Progenitor cell of endocrine pancreas (in vitro differentiated cells): ENCODE data around the gene BAK1. TPM values are rescaled to one million over a fixed set of nuclear protein-coding genes. Genes with fewer than 3 reads are reported as not detected.
"Not testable (repeated sequence)": the region's sequence is repeated elsewhere in the genome, so short reads cannot be mapped to it uniquely, and the experiment has no call there.

Source experiments
- DNase-seq: peaks from one replicate; pipeline ENCODE4 v3.0.0; 2021; ENCODE audit warnings: low spot score; ENCODE audit not compliant: unreplicated experiment
- H3K27ac Mint-ChIP-seq: 2 replicates; pipeline ENCODE4 v1.8.0; 2021; ENCODE audit warnings: mild to moderate bottlenecking, moderate library complexity, mixed read lengths
- H3K27me3 Mint-ChIP-seq: 2 replicates; pipeline ENCODE4 v1.8.0; 2021; ENCODE audit warnings: mixed read lengths
- H3K36me3 Mint-ChIP-seq: 2 replicates; pipeline ENCODE4 v1.8.0; 2022; ENCODE audit warnings: mixed read lengths; ENCODE audit not compliant: insufficient read depth
- H3K4me1 Mint-ChIP-seq: 2 replicates; pipeline ENCODE4 v1.8.0; 2021; ENCODE audit warnings: low read depth, mixed read lengths
- H3K4me3 Mint-ChIP-seq: 2 replicates; pipeline ENCODE4 v1.8.0; 2021; ENCODE audit warnings: low read depth, mild to moderate bottlenecking, moderate library complexity, mixed read lengths
- H3K9me3 Mint-ChIP-seq: 2 replicates; pipeline ENCODE4 v1.8.0; 2021; ENCODE audit warnings: low read depth, mixed read lengths
- total RNA-seq: library from RNA; stranded (reverse); gene quantifications from 2 replicates; pipeline ENCODE4 v1.2.1, GENCODE V29; 2021
- TF ChIP-seq, protein P1 (sequence below): fragments of 200-600 bp; sonication (generic); IDR thresholded peaks from one replicate; pipeline ENCODE4 v1.5.0; 2021; ENCODE audit warnings: antibody characterized with exemption, mild to moderate bottlenecking; ENCODE audit not compliant: unreplicated experiment

The BAK1 gene
- total RNA-seq, 1 donor from 2014 or later = 22.4 TPM

DNA sequence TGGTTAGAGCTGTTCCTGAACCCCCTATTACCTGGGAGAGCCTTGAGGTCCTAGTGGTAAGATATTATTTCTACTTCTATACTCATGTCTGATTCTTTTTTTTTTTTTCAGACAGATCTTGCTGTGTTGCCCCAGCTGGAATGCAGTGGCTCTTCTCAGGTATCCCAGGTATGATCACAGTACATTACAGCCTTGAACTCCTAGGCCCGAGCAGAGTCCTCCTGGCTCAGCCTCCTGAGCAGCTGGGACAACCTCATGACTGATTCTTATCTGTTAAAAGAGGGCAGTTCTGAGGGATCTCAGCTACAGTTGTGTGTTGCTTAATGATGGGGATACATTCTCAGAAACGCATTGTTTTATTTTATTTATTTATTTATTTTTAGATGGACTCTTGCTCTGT, 30.2 kb downstream of the BAK1 start:
- no peaks in the 10 kb centered on the region for H3K36me3 Mint-ChIP-seq

DNA sequence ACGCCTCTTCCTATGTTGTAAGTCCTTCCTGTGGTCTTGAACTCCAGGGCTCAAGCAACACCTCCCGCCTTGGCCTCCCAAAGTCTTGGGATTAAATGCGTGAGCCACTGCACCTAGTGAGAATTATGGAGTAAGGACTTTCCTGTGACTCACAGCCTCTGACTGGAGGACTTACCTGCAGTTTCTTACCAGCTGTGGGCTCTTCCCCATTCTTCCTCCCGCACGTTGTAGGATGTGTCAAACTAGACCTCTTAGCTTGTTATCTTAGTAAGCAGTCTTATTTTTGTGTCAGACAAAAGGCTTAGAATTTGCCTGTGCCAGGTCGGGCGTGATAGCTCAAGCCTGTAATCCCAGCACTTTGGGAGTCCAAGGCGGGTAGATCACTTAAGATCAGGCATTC, 30.9 kb downstream of the BAK1 start:
- TF ChIP-seq, protein P1, sequence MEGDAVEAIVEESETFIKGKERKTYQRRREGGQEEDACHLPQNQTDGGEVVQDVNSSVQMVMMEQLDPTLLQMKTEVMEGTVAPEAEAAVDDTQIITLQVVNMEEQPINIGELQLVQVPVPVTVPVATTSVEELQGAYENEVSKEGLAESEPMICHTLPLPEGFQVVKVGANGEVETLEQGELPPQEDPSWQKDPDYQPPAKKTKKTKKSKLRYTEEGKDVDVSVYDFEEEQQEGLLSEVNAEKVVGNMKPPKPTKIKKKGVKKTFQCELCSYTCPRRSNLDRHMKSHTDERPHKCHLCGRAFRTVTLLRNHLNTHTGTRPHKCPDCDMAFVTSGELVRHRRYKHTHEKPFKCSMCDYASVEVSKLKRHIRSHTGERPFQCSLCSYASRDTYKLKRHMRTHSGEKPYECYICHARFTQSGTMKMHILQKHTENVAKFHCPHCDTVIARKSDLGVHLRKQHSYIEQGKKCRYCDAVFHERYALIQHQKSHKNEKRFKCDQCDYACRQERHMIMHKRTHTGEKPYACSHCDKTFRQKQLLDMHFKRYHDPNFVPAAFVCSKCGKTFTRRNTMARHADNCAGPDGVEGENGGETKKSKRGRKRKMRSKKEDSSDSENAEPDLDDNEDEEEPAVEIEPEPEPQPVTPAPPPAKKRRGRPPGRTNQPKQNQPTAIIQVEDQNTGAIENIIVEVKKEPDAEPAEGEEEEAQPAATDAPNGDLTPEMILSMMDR = no peak
- no peak for DNase-seq
- Mint-ChIP-seq H3K4me3 (no peak overlapping the region), H3K27me3 (peaks cover 13% of the 10 kb centered on the region), H3K36me3 (no peaks in the 10 kb centered on the region), H3K9me3 (no peaks in the 10 kb centered on the region), H3K4me1 (peaks cover 17% of the 10 kb centered on the region), H3K27ac (no peak overlapping the region)

More for the DNA sequence above, 30.2 kb downstream of the BAK1 start:
- no peak overlapping the region for H3K4me3 Mint-ChIP-seq
- DNase-seq = no peak
- H3K9me3 Mint-ChIP-seq = no peaks in the 10 kb centered on the region
- TF ChIP-seq, protein P1 = no peak
- no peak overlapping the region for H3K27ac Mint-ChIP-seq
- peaks cover 15% of the 10 kb centered on the region for H3K4me1 Mint-ChIP-seq
- peaks cover 10% of the 10 kb centered on the region for H3K27me3 Mint-ChIP-seq

DNA sequence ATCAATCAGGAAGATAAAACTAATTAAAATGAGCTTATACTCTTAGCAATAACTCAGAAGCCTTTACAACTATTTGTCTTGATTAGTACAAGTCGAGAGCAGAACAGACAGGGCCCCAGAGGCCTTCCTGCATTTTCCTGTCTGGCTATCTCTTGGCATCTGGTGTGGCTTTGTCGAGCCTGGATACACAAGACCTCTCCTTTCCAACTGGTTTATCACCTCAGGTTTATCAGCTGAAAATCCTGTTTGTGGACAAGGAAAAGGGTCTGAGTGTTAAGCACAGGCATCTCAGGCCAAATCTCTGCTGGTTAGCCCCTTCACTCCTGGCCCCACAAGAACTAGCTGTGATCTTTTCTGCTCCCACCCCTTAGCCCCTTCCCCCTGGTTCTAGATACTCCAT, 32.6 kb downstream of the BAK1 start:
- no peaks in the 10 kb centered on the region for H3K9me3 Mint-ChIP-seq
- DNase-seq = no peak

DNA sequence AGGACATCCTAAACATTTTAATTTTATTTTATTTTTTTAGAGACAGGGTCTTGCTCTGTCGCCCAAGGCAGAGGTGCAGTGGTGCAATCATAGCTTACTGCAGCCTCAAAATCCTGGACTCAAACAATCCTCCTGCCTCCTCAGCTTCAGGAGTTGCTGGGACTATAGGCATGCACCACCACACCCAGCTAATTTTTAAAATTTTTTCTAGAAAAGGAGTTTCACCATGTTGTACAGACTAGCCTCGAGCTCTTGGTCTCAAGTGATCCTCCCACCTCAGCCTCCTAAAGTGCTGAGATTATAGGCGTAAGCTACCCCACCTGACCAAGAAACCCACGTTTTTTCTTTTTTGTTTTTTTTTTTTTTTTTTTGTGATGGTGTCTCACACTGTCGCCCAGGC, 33.3 kb downstream of the BAK1 start:
- H3K9me3 Mint-ChIP-seq = no peaks in the 10 kb centered on the region
- no peaks in the 10 kb centered on the region for H3K36me3 Mint-ChIP-seq
- DNase-seq = no peak

More for the DNA sequence above, 32.6 kb downstream of the BAK1 start:
- no peaks in the 10 kb centered on the region for H3K36me3 Mint-ChIP-seq
- H3K27me3 Mint-ChIP-seq = peaks cover 18% of the 10 kb centered on the region
- peak overlapping the region; percentile 74 for H3K27ac Mint-ChIP-seq
- H3K4me3 Mint-ChIP-seq = no peak overlapping the region
- H3K4me1 Mint-ChIP-seq = peaks cover 17% of the 10 kb centered on the region
- TF ChIP-seq, protein P1 = no peak

DNA sequence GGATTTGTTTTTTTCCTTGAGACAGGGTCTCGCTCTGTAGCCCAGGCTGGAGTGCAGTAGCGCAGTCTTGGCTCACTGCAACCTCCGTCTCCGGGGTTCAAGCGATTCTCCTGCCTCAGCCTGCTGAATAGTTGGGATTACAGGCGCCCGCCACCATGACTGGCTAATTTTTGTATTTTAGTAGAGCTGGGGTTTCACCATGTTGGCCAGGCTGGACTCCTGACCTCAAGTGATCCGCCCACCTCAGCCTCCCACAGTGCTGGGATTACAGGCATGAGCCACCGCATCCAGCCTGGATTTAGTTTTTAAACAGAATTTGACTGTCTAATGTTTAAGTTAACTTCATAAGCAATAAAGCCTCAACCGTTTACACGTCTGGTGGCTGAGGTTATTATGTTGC, 34.8 kb downstream of the BAK1 start:
- peaks cover 15% of the 10 kb centered on the region for H3K4me1 Mint-ChIP-seq
- H3K9me3 Mint-ChIP-seq, DNase-seq, H3K36me3 Mint-ChIP-seq, H3K4me3 Mint-ChIP-seq, H3K27ac Mint-ChIP-seq: not testable (repeated sequence)
- H3K27me3 Mint-ChIP-seq = peaks cover 18% of the 10 kb centered on the region

More for the DNA sequence above, 33.3 kb downstream of the BAK1 start:
- no peak overlapping the region for H3K27ac Mint-ChIP-seq
- H3K4me1 Mint-ChIP-seq = peaks cover 17% of the 10 kb centered on the region
- no peak overlapping the region for H3K4me3 Mint-ChIP-seq
- H3K27me3 Mint-ChIP-seq = peaks cover 18% of the 10 kb centered on the region
- TF ChIP-seq, protein P1 = no peak

DNA sequence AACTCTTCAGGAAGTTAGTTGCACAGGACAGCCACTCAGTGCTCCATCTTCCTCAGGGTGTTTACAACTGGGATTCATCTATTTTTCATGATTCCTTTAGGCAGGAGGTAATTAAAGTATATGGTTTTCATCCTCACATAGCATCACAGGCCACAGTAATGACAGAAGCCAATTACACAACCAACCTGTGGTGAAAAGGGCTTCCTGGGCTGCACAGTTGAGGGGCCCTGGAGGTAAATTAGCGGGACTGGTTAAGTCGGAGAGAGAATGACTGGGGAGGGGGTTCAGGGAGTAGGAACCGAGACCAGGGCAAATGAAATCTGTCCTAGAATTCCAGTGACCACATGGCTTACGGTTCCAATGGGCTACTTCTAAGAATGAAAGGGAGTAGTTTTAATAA, 37.0 kb downstream of the BAK1 start:
- DNase-seq = no peak
- no peaks in the 10 kb centered on the region for H3K36me3 Mint-ChIP-seq
- H3K4me1 Mint-ChIP-seq = peaks cover 12% of the 10 kb centered on the region

More for the DNA sequence above, 37.0 kb downstream of the BAK1 start:
- TF ChIP-seq, protein P1 = no peak
- Mint-ChIP-seq H3K4me3 (no peak overlapping the region), H3K27me3 (peaks cover 10% of the 10 kb centered on the region), H3K9me3 (no peaks in the 10 kb centered on the region), H3K27ac (no peak overlapping the region)
